Adipocyte (in vitro differentiated cells): ENCODE measurements around the gene STK39.
"Not testable (repeated sequence)": the region's sequence is repeated elsewhere in the genome, so short reads cannot be mapped to it uniquely, and the experiment has no call there.

Source experiments
- DNase-seq: peaks from one replicate; pipeline ENCODE4 v3.0.0-alpha.2; 2015; ENCODE audit warnings: low read depth
- H3K27me3 ChIP-seq: replicated peaks from 2 replicates; pipeline ENCODE4 v1.7.0; 2013; ENCODE audit warnings: mild to moderate bottlenecking, low read length, moderate library complexity; ENCODE audit not compliant: control insufficient read depth, insufficient read depth
- H3K36me3 ChIP-seq: 2 replicates; pipeline ENCODE4 v1.7.0; 2013; ENCODE audit warnings: low read length, mild to moderate bottlenecking, moderate library complexity; ENCODE audit not compliant: control insufficient read depth, insufficient read depth, severe bottlenecking
- H3K4me1 ChIP-seq: 2 replicates; pipeline ENCODE4 v1.7.0; 2013; ENCODE audit warnings: mild to moderate bottlenecking, low read length, moderate library complexity; ENCODE audit not compliant: control insufficient read depth, insufficient read depth
- H3K4me3 ChIP-seq: 2 replicates; pipeline ENCODE4 v1.7.0; 2013; ENCODE audit warnings: mild to moderate bottlenecking, low read length, moderate library complexity
- H3K9ac ChIP-seq: 2 replicates; pipeline ENCODE4 v1.7.0; 2013; ENCODE audit warnings: mild to moderate bottlenecking, low read length, moderate library complexity
- H3K9me3 ChIP-seq: 2 replicates; pipeline ENCODE4 v1.7.0; 2013; ENCODE audit warnings: mild to moderate bottlenecking, low read length, moderate library complexity; ENCODE audit not compliant: control insufficient read depth

Gene STK39

DNA sequence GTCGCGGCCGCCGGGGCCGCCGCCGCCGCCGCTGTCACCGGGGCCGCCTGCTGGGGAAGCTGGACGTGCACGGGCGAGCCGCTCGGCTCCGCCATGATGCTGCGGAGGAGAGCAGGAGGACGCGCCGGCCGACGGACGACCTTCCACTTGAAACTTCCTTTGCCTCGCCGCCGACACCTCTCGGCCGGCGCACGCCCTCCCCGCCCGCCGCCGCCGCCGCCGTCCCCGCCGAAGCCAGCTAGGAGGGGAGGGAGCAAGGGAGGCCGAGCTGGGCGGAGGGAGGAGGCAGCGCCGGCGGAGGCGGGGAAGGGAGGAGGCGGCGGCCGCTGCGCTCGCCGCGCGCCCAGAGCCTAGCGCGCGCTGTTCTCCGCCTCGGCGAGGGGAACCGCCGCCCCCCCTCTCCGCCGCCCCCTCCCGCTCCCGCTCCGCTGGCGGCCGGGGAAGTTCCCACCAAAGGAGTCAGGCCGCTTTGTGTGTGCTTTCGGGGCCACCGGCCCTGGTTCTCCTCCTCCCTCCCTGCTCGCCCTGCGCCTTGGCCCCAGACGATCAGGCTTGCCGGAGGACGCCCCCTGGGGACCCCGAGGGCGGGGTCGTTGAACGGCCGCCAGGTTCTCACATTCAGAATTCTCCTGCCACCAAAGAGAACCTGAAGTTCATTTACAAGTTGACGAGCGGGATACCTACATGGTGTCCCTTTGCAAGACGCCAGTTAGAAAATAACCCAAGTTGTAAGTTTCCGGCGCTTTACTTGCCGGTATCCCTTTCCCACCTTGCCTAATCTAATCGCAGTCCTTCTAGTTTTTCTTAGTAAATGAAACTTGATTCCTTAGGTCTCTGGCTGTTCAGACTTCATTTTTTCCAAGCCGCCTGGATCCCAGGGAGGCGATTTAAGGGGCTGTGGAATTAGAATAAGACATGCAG, at the start of gene STK39:
STK39 (minus strand) TSS at position 255 of the 921 bp plus-strand sequence; CDS start at position 95, 160 bp downstream.
- Histone ChIP-seq H3K9ac (peak within 1 kb of the TSS; percentile 86), H3K27me3 (no peaks in the 10 kb centered on the region), H3K9me3 (no peaks in the 10 kb centered on the region), H3K4me1 (peaks cover 13% of the 10 kb centered on the region), H3K36me3 (no peaks in the 10 kb centered on the region), H3K4me3 (peak within 1 kb of the TSS; percentile 91)
- peak; percentile 91 for DNase-seq

DNA sequence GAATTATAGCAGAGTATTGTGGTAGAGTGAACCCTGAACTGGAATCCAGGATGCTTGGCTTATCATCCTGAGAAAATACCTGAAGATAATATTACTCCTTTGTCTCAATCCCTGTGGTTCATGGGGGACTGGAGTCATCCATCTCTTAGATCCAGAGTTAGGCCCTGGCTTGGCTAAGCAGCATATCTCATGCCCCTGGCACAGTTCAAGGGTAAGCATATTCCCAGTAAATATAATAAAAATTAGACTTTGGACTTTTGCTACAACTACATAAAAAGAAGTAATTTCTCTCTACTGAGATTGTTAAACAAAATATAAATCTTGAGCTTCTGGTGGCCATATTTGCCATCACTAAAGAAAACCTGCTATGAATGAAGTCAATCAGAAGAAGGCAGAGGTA, 47.7 kb upstream of the STK39 start:
- no peaks in the 10 kb centered on the region for H3K36me3 ChIP-seq
- no peaks in the 10 kb centered on the region for H3K27me3 ChIP-seq
- H3K4me1 ChIP-seq, result no peaks in the 10 kb centered on the region
- no peak overlapping the region for H3K9ac ChIP-seq
- H3K4me3 ChIP-seq, result no peak overlapping the region
- no peaks in the 10 kb centered on the region for H3K9me3 ChIP-seq
- DNase-seq, result no peak

DNA sequence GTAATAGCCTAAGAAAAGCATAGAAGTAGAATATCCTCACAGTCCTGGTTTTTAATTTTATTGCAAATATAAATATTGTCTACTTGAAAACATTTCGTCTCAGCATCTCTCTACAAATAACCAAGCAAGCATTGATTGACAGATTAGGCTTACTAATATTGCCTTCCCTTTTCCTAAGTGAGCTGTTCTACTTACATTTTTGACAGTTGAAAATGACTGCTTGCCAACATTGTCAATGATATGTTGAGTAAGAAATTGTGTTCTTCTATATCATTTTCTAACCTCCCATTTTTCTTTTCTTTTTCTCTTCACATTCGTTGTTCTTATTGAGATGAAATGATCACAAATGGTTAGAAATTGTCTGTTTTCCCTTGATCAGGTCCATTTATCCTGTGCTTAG, 47.0 kb upstream of the STK39 start:
- no peak overlapping the region for H3K9ac ChIP-seq
- no peaks in the 10 kb centered on the region for H3K27me3 ChIP-seq
- DNase-seq, result no peak
- H3K4me3 ChIP-seq, result no peak overlapping the region
- H3K9me3 ChIP-seq, result no peaks in the 10 kb centered on the region
- H3K36me3 ChIP-seq, result no peaks in the 10 kb centered on the region
- no peaks in the 10 kb centered on the region for H3K4me1 ChIP-seq

DNA sequence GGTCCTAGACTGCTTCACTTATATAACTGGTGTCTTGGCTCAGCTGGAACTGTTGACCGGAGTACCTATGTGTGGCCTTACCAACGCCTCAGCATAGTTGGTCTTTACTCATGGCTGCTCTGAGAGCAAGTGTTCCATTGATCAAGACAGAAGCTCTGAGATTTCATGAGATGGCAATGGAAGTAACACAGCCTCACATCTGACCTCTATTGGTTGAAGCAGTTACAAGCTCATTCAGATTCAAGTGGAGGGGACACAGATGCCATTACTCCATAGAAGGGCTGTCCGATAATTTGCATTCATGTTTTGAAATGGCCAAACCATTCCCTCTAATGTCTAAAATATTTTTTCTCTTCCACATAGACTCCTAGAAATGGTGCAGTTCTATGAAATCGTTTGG, 46.4 kb upstream of the STK39 start:
- no peaks in the 10 kb centered on the region for H3K9me3 ChIP-seq
- no peaks in the 10 kb centered on the region for H3K4me1 ChIP-seq
- H3K36me3 ChIP-seq, result no peaks in the 10 kb centered on the region
- H3K4me3 ChIP-seq, result no peak overlapping the region
- no peak overlapping the region for H3K9ac ChIP-seq
- H3K27me3 ChIP-seq, result no peaks in the 10 kb centered on the region
- no peak for DNase-seq

DNA sequence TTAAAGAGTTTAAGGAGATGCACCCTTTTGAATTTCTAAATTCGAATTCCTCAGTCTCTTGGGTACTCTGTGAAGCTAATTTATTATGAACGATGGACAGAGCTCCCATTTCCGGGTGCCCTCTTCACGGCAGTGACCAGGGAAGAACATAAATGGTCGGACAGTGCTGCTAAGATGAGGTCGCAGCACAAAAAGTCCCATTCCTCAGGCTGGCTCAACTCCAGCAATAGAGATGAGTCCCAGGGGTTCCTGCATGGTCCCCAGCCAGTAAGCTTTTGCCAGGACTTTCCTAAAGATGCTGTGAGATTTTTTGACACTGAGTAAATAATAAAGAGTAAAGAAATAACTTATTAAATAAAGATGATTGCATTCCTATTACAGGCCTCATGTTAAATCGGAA, 43.0 kb upstream of the STK39 start:
- H3K9ac ChIP-seq, result no peak overlapping the region
- H3K4me3 ChIP-seq, result no peak overlapping the region
- H3K4me1 ChIP-seq, result no peaks in the 10 kb centered on the region
- no peaks in the 10 kb centered on the region for H3K36me3 ChIP-seq
- no peak for DNase-seq
- no peaks in the 10 kb centered on the region for H3K9me3 ChIP-seq
- H3K27me3 ChIP-seq, result no peaks in the 10 kb centered on the region

DNA sequence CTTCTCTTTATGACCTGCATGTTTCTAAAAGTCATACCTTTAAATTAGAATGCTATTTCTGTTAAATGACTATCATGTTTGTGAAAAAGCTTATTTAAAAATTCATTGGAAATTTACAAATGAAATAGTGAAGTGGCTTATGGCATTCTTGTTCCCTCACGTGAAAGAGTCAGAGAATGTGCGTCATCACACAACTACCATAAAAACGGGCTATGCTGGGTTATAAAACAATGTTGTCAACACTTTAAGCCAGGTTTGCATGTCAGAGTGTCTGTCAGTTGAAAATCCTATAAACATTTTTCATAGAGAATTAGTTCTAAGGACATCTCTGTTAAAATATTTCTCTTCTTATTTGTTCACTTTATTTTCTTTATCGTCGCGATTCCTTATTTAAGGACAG, 42.5 kb upstream of the STK39 start:
- Histone ChIP-seq H3K4me1 (no peaks in the 10 kb centered on the region), H3K4me3 (no peak overlapping the region)
- DNase-seq, result no peak

DNA sequence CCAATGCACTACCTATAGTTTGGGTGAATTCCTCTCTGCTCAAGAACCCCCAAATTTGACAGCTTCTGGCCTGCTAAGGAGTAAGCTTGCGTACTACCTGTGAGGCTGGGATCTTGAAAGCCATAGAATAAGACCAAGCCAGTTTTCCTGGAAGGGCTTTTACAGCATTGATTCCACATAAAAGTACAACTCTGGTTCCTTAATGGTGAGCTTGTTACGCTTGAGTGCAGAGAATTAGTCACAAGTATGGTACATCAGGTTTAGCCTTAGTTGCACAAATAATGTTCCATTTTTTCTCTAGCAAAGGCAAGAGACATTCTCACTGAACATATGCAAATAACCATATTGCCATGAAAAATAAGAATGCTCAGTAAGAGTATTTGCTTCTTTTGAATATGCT, 39.1 kb upstream of the STK39 start:
- Histone ChIP-seq H3K4me1 (peaks cover 9% of the 10 kb centered on the region), H3K27me3 (no peaks in the 10 kb centered on the region), H3K9me3 (no peaks in the 10 kb centered on the region), H3K4me3 (no peak overlapping the region), H3K36me3 (no peaks in the 10 kb centered on the region), H3K9ac (no peak overlapping the region)
- DNase-seq, result no peak

More for the DNA sequence above, 42.5 kb upstream of the STK39 start:
- Histone ChIP-seq H3K27me3 (no peaks in the 10 kb centered on the region), H3K36me3 (no peaks in the 10 kb centered on the region), H3K9ac (no peak overlapping the region), H3K9me3 (no peaks in the 10 kb centered on the region)

DNA sequence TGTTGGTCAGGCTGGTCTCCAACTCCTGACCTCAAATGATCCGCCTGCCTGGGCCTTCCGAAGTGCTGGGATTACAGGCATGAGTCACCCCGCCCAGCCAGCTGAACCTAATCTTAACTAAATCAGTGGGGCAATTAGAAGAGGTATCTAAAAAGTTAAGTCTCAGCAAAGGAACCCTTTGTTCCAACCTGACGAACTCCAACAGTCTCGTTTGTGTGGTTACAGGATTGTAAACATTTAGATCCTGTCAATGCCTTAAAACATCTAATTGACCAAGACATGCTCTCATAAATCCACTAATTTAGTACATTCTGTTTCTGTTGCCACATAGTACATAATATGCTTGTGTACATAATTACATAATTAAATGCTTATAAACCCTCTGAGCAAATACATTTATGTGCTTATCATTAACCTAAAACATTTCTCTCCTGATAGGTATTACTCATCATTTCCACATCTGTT, 31.1 kb upstream of the STK39 start:
- peaks cover 14% of the 10 kb centered on the region for H3K4me1 ChIP-seq
- H3K27me3 ChIP-seq, result no peaks in the 10 kb centered on the region
- H3K4me3 ChIP-seq, result no peak overlapping the region
- H3K36me3 ChIP-seq, result no peaks in the 10 kb centered on the region
- DNase-seq, result peak; percentile 83
- no peak overlapping the region for H3K9ac ChIP-seq
- H3K9me3 ChIP-seq, result no peaks in the 10 kb centered on the region

DNA sequence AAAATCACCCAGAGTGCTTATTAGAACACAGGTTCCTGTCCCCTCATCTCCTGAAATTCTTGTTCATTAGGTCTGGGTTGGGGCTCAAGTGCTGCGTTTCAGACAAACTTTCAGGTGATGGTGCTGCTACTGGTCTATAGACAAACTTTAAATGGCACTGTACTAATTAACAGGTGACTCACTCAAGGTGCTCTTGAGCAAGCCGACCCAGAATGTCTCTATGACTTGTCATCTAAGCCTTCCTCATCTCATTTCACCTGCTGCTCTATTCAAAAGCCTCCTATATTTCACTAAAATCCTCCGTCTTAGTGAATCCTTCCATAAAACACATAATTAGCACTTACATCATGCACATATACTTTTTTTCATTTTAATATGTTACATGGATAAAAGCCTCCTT, 29.9 kb upstream of the STK39 start:
- Histone ChIP-seq H3K36me3 (no peaks in the 10 kb centered on the region), H3K4me3 (no peak overlapping the region), H3K9me3 (no peaks in the 10 kb centered on the region), H3K27me3 (no peaks in the 10 kb centered on the region), H3K4me1 (peaks cover 11% of the 10 kb centered on the region), H3K9ac (no peak overlapping the region)
- no peak for DNase-seq

DNA sequence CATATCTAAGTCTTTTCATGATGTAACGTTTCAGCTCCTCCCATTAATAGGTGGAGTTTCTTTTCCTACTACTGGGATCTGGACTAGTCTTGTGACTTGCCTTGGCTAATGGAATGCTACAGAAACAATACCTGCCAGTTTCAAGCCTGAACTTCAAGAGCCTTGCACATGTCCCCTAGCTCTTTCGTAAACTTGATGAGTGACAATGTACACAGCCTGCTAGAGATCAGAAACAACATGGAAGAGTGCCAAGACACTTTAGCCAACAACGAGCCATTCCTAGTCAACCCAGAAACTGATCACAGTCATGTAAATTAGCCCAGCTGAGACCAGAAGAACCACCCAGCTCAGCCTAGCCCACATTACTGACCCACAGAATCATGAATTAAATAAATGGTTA, 24.8 kb upstream of the STK39 start:
- H3K36me3 ChIP-seq, result no peaks in the 10 kb centered on the region
- no peaks in the 10 kb centered on the region for H3K4me1 ChIP-seq
- H3K27me3 ChIP-seq, result no peaks in the 10 kb centered on the region
- H3K4me3 ChIP-seq, result no peak overlapping the region
- DNase-seq, result no peak
- no peaks in the 10 kb centered on the region for H3K9me3 ChIP-seq
- no peak overlapping the region for H3K9ac ChIP-seq

DNA sequence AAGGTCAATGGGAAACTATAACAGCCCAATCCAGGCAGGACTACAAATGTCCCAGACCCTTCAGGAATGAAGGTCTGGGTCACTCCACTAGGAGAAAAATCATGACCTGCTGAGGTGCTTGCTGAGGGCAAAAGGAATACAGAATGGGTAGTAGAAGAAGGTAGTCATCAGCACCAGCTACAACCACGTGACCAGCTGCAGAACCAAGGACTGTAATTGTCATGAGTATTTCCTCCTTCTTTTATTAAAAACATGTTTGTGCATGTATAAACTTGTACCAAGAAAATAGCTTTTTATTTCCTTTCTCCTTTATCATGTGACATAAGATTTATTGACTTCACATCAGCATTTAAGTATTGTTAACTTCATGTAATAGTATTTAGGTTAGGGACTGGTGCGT, 15.5 kb upstream of the STK39 start:
- DNase-seq, H3K4me1 ChIP-seq, H3K4me3 ChIP-seq, H3K27me3 ChIP-seq, H3K36me3 ChIP-seq, H3K9ac ChIP-seq: not testable (repeated sequence)
- peaks cover 16% of the 10 kb centered on the region for H3K9me3 ChIP-seq
